Thymus (tissue), 11 donors: ENCODE data around the gene CTCFL. TPM values are rescaled to one million over a fixed set of nuclear protein-coding genes. Genes with fewer than 3 reads are reported as not detected.
A peak's percentile ranks its signal among the peaks of the same experiment; 100 is the strongest.
"Not testable (repeated sequence)": the region's sequence is repeated elsewhere in the genome, so short reads cannot be mapped to it uniquely, and the experiment has no call there.

Experiments
- DNase-seq, 9 donors: peaks; one replicate each; pipeline ENCODE4 v3.0.0-alpha.2; 2013; ENCODE audit warnings: low spot score in 9 of 9, low read depth in 6 of 9, missing footprints in 1 of 9
- H3K27ac ChIP-seq, 2 donors: one replicate each; pipeline ENCODE4 v1.5.1; 2013; ENCODE audit warnings: control low read depth in 1 of 2, low read depth in 1 of 2, low read length in 1 of 2, mild to moderate bottlenecking in 1 of 2, moderate library complexity in 1 of 2
- H3K27me3 ChIP-seq, 2 donors: one replicate each; pipeline ENCODE4 v1.5.1; 2013; ENCODE audit warnings: low read length in 1 of 2; ENCODE audit not compliant: control insufficient read depth in 2 of 2, insufficient read depth in 1 of 2
- H3K36me3 ChIP-seq, 2 donors: one replicate each; pipeline ENCODE4 v1.5.1; 2013; ENCODE audit warnings: low read length in 1 of 2, mild to moderate bottlenecking in 1 of 2, moderate library complexity in 1 of 2; ENCODE audit not compliant: control insufficient read depth in 2 of 2, insufficient read depth in 2 of 2
- H3K4me1 ChIP-seq, 2 donors: one replicate each; pipeline ENCODE4 v1.5.1; 2013; ENCODE audit warnings: low read length in 2 of 2; ENCODE audit not compliant: control insufficient read depth in 2 of 2, insufficient read depth in 2 of 2
- H3K4me3 ChIP-seq, 2 donors: one replicate each; pipeline ENCODE4 v1.5.1; 2013; ENCODE audit warnings: low read length in 2 of 2, control low read depth in 1 of 2, mild to moderate bottlenecking in 1 of 2
- H3K9me3 ChIP-seq, 2 donors: one replicate each; pipeline ENCODE4 v1.5.1; 2013; ENCODE audit warnings: low read length in 1 of 2, mild to moderate bottlenecking in 1 of 2; ENCODE audit not compliant: control insufficient read depth in 2 of 2, insufficient read depth in 1 of 2
- WGBS: extraction: QIAGEN DNeasy Blood & Tissue Kit; methylation state at CpG from one replicate; pipeline ENCODE4 v1.1.7; 2013; 5-methylcytosine and 5-hydroxymethylcytosine counted together
- polyA plus RNA-seq: library from polyadenylated mRNA; stranded (reverse); fragments of 200-250 nt; gene quantifications from one replicate; pipeline ENCODE4 v1.2.3, GENCODE V29; 2013
- total RNA-seq: library from RNA; stranded (reverse); fragments of 120-200 nt; gene quantifications from one replicate; pipeline ENCODE4 v1.2.4, GENCODE V29; 2013
- donor health status: healthy.

CTCFL gene
- total and polyA plus RNA-seq, 2 donors, result 0.05 to 0.07 TPM

DNA sequence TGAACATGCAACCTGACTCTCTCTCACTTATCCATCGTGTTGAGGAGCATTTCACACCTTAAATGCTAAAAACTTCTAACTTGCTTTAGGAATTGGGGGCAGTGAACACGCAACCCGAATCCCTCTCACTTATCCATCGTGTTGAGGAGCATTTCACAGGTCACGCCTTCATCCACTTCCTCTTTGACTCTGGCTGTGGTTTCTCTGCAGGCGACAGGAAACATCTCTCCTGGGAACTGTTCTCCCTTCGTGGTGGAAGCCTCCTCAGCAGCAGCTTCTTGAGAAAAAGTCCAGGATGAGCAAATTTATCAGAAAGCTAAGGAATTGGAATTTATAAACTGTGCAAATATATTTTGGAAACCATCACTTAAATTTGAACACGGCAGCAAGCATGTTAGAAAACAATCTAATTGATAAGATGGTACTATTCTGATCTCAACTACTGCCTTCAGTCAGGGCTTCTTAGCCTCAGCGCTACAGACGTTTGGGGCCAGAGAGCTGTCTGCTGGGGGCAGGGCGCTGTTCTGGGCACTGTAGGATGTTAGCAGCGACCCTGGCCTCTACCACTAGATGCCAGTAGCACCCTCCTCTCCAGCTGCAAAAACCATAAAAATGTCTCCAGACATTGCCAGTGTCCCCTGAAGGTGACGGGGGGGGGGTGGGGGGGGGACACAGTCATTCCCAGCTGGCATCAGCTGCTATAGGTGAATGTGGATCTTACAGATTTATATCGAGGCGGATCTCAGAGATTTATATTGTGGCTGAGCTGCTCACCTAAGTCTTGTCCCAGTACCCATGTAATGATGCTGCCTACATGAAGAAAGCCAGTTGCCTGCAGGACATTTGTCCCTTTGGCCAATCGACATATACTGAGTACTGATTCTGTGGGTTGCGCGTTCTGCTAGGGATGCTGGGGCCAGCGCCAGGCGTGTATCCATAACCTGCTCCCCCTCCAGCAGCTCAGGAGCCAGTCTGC lies 26.2 kb downstream of the CTCFL start:
- WGBS, result 32% methylated on average over 20 of the region's 20 CpGs
- no peak overlapping the region for H3K4me3 ChIP-seq
- DNase-seq, result peak in 1 of 9 donors; percentile 39
- H3K4me1 ChIP-seq, result peaks cover 3 to 11% of the 10 kb centered on the region in 2 donors
- no peak overlapping the region for H3K27ac ChIP-seq
- peaks cover 11 to 56% of the 10 kb centered on the region in 2 donors for H3K27me3 ChIP-seq
- no peaks in the 10 kb centered on the region for H3K9me3 ChIP-seq
- H3K36me3 ChIP-seq, result no peaks in the 10 kb centered on the region

DNA sequence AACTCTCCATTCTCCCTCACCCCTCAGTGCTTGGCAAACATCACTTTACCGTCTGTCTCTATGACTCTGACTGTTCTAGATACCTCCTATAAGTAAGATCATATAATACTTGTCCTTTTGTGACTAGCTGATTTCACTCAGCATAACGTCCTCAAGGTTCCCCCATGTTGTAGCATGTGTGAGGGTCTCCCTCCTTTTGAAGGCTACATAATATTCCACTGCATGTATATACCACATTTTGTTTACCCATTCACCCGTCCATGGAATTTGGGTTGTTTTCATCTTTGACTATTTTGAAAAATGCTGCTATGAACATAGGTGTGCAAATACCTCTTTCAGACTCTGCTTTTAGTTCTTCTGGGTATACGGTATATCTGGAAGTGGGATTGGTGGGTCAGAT lies 28.3 kb downstream of the CTCFL start:
- WGBS, result 96% methylated on average over 4 of the region's 4 CpGs

DNA sequence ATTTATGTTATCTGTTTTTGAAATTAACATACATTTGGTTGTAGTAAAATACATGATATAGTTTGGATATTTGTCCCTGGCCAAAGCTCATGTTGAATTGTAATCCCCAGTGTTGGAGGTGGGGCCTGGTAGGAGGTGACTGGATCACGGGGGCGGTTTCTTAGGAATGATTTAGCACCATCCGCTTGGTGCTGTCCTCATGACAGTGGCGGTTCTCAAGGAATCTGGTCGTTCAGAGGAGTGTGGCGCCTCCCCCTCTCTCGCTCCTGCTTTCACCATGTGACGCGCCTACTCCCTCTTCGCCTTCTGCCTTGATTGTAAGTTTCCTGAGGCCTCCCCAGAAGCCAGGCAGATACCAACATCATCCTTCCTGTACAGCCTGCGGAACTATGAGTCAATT lies 29.0 kb downstream of the CTCFL start:
- Histone ChIP-seq H3K4me3 (no peak overlapping the region), H3K27ac (no peak overlapping the region), H3K9me3 (no peaks in the 10 kb centered on the region), H3K36me3 (no peaks in the 10 kb centered on the region), H3K27me3 (peaks cover 6 to 32% of the 10 kb centered on the region in 2 donors), H3K4me1 (peaks cover 3 to 11% of the 10 kb centered on the region in 2 donors)
- 83% methylated on average over 11 of the region's 11 CpGs for whole genome bisulfite sequencing
- no peak for DNase-seq

More for the DNA sequence above, 28.3 kb downstream of the CTCFL start:
- Histone ChIP-seq H3K4me3 (no peak overlapping the region), H3K27me3 (peaks cover 8 to 36% of the 10 kb centered on the region in 2 donors), H3K4me1 (peaks cover 3 to 11% of the 10 kb centered on the region in 2 donors), H3K27ac (no peak overlapping the region), H3K36me3 (no peaks in the 10 kb centered on the region), H3K9me3 (no peaks in the 10 kb centered on the region)
- no peak for DNase-seq

DNA sequence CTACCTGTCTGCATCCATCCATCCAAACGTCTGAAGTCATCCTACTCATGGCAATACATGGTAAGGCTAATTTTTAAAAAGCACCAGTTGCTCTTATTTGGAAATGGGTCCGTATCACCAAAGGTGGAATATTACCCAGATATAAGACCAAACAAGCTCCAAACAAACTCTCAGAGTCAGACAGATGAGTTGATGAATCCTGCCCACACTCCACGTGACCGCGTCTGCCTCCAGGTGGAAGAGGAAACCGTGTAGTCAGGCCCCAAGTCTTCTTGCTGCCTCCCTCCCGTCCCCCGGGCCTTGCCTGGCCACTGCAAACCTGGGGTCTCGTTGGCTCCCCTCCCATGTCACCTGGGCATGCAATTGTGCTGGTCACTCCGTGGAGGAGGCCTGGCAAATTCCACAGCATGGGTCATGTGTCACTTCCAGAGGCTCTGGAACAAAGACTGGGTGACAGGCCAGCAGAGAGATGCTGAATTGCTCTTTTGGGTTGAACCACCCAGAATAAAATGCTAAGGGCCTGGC lies 31.8 kb downstream of the CTCFL start:
- 88% methylated on average over 10 of the region's 10 CpGs for WGBS
- no peak for DNase-seq
- Histone ChIP-seq H3K4me3 (no peak overlapping the region), H3K27ac (no peak overlapping the region), H3K9me3 (no peaks in the 10 kb centered on the region), H3K4me1 (peaks cover 0 to 5% of the 10 kb centered on the region in 2 donors), H3K27me3 (peaks cover 6 to 8% of the 10 kb centered on the region in 2 donors), H3K36me3 (no peaks in the 10 kb centered on the region)

DNA sequence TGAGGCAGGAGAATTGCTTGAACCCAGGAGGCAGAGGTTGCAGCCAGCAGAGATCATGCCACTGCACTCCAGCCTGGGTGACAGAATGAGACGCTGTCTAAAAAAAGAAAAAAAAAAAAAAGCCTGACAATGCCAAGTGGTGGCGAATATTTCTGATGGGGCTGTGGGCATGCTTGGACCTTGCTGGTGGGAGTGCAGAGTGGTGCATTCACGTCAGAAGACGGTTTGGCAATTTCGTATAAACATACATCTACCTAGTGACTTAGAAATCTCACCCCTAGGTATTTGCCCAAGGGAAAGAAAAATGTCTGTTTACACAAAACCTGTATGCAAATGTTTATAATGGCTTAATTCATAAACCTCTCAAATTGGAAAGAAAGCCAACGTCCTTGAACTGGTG lies 33.6 kb downstream of the CTCFL start:
- Histone ChIP-seq H3K4me1 (peaks cover 0 to 5% of the 10 kb centered on the region in 2 donors), H3K27ac (no peak overlapping the region), H3K4me3 (no peak overlapping the region), H3K36me3 (no peaks in the 10 kb centered on the region), H3K27me3 (peaks cover 2% of the 10 kb centered on the region in 2 donors), H3K9me3 (no peaks in the 10 kb centered on the region)
- no peak for DNase-seq
- WGBS, result 97% methylated on average over 6 of the region's 6 CpGs

DNA sequence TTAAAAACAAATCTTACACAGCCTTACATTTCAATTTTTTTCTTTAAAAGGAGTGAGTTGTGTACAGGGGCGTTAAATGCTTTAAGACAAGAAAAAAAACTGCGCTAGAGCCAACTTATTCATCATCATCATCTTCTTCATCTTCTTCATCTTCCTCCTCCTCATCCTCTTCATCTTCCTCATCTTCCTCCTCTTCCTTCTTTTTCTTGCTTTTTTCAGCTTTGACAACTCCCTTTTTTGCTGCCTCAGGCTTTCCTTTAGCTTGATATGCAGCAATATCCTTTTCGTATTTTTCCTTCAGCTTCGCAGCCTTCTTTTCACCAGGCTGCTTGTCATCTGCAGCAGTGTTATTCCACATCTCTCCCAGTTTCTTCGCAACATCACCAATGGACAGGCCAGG lies 36.7 kb downstream of the CTCFL start:
- H3K27me3 ChIP-seq, H3K4me3 ChIP-seq, DNase-seq, H3K4me1 ChIP-seq, H3K27ac ChIP-seq, H3K36me3 ChIP-seq, H3K9me3 ChIP-seq: not testable (repeated sequence)
- 96% methylated on average over 5 of the region's 5 CpGs for WGBS

DNA sequence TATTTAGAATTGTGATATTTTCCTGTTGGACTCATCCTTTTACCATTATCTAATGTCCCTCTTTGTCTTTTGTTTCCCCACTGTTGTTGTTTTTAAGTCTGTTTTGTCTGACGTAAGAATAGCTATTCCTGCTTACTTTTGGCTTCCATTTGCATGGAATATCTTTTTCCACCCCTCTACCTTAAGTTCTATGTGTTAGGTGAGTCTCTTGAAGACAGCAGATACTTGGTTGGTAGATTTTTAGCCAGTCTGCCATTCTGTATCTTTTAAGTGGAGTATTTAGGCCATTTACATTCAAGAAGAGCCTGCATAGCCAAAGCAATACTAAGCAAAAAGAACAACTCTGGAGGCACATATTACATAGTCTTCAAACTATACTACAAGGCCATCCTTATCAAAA lies 39.2 kb downstream of the CTCFL start:
- H3K9me3 ChIP-seq, result peaks cover 0 to 4% of the 10 kb centered on the region in 2 donors
- no peak for DNase-seq
- WGBS, result 96% methylated on average over 1 of the region's 1 CpG
- H3K4me3 ChIP-seq, result no peak overlapping the region
- peaks cover 9 to 17% of the 10 kb centered on the region in 2 donors for H3K4me1 ChIP-seq
- no peak overlapping the region for H3K27ac ChIP-seq
- H3K36me3 ChIP-seq, result no peaks in the 10 kb centered on the region
- H3K27me3 ChIP-seq, result no peaks in the 10 kb centered on the region

DNA sequence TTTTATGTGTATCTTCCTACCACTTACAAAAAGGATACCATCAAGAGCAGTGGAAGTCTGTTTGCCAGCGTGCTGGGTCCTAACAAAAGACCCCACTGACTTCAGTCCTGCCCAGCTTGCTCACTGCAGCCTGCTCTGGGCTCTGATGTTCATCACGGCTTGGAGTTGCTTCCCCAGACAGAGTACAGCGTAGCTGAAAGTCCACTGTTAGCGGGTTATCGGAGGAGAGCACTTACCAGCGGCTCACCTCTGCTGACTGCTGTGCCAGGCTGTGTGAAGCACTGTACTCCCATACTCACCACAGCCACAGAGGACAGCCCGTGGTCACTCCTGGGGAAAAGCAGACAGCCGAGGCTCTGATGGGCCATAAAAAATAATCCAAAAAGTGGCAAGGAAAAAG lies 40.2 kb downstream of the CTCFL start:
- Histone ChIP-seq H3K27me3 (no peaks in the 10 kb centered on the region), H3K4me3 (no peak overlapping the region), H3K9me3 (peaks cover 0 to 4% of the 10 kb centered on the region in 2 donors), H3K27ac (no peak overlapping the region), H3K4me1 (peaks cover 15 to 27% of the 10 kb centered on the region in 2 donors), H3K36me3 (no peaks in the 10 kb centered on the region)
- whole genome bisulfite sequencing, result 92% methylated on average over 8 of the region's 8 CpGs
- DNase-seq, result no peak

DNA sequence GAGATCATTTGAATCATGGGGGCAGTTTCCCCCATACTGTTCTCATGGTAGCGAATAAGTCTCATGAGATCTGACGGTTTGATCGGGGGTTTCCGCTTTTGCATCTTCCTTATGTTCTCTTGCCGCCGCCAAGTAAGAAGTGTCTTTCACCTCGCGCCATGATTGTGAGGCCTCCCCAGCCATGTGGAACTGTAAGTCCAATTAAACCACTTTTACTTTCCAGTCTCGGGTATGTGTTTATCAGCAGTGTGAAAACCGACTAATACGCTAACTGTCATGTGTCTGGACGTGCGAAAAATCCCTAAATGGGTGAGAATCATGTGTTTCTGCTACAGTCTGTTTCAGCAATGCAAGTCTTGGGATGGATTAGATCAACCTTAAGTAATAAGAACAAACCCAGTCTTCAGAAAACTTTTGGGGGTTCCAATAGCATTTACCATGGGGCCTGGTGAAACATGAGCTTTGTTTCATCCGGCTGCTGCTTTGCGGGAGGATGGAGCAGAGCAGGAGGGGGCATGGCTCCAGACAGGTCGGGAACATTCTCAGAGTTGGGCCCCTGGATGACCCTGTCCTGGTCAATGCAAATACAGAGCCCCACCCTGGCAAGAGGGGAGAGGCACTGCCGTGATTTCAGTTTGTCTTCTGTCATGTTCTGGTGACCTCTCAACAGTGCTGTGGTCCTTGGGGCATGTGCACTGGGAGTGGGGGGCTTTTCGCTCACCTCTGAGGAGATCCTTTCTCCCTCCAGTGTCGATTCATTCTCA lies 41.5 kb downstream of the CTCFL start:
- DNase-seq, result no peak
- Histone ChIP-seq H3K4me1 (peaks cover 15 to 27% of the 10 kb centered on the region in 2 donors), H3K36me3 (no peaks in the 10 kb centered on the region), H3K27me3 (no peaks in the 10 kb centered on the region), H3K4me3 (no peak overlapping the region), H3K27ac (no peak overlapping the region), H3K9me3 (peaks cover 0 to 4% of the 10 kb centered on the region in 2 donors)
- 96% methylated on average over 19 of the region's 19 CpGs for WGBS
